GM06990 (cell line): ENCODE results near the gene DOCK1.

Source experiments
- DNase-seq: peaks from one replicate; pipeline ENCODE4 v3.0.0-alpha.2; 2011; ENCODE audit not compliant: insufficient read length; ENCODE audit errors: extremely low read depth
- H3K27me3 ChIP-seq: replicated peaks from 2 replicates; pipeline ENCODE4 v1.6.0; 2011; ENCODE audit warnings: low read length; ENCODE audit not compliant: control insufficient read depth, insufficient read depth
- H3K36me3 ChIP-seq: 2 replicates; pipeline ENCODE4 v1.5.1; 2011; ENCODE audit warnings: low read length; ENCODE audit not compliant: control insufficient read depth, insufficient read depth
- H3K4me3 ChIP-seq: replicated peaks from 2 replicates; pipeline ENCODE4 v1.5.1; 2011; ENCODE audit warnings: low read depth, mild to moderate bottlenecking, control low read depth, low read length
- TF ChIP-seq, protein P1 (sequence below): IDR thresholded peaks from 2 replicates; pipeline ENCODE4 v1.5.1; 2011; ENCODE audit warnings: low read length, control low read depth, mild to moderate bottlenecking, inconsistent platforms; ENCODE audit not compliant: insufficient read depth, poor library complexity, severe bottlenecking

Gene DOCK1

DNA sequence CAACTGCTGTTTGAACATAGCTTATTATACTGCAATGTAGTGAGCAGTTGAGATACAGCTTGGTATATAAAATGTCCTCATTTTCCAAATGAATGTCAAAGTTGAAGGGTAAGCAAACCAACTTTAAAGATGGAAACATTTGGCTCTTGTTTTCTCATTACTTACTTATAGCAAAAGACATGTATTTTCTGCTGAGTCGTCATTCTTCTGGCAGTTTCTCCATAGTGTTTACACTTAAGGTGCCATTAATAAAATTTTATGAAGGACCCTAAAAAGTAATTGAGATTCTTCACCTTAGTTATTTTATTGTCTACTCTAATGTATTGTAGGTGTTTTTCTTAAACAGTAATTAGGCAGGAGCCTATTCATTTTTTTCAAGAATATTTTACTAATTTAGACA lies 222.6 kb downstream of the DOCK1 start:
- Histone ChIP-seq H3K36me3 (no peaks in the 10 kb centered on the region), H3K4me3 (no peak overlapping the region), H3K27me3 (no peaks in the 10 kb centered on the region)
- DNase-seq, result no peak
- TF ChIP-seq, protein P1, sequence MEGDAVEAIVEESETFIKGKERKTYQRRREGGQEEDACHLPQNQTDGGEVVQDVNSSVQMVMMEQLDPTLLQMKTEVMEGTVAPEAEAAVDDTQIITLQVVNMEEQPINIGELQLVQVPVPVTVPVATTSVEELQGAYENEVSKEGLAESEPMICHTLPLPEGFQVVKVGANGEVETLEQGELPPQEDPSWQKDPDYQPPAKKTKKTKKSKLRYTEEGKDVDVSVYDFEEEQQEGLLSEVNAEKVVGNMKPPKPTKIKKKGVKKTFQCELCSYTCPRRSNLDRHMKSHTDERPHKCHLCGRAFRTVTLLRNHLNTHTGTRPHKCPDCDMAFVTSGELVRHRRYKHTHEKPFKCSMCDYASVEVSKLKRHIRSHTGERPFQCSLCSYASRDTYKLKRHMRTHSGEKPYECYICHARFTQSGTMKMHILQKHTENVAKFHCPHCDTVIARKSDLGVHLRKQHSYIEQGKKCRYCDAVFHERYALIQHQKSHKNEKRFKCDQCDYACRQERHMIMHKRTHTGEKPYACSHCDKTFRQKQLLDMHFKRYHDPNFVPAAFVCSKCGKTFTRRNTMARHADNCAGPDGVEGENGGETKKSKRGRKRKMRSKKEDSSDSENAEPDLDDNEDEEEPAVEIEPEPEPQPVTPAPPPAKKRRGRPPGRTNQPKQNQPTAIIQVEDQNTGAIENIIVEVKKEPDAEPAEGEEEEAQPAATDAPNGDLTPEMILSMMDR, result no peak

GRCh38 chr10:127129104-127129503 lies 223.9 kb downstream of the DOCK1 start:
- H3K27me3 ChIP-seq, result no peaks in the 10 kb centered on the region
- DNase-seq, result no peak
- TF ChIP-seq, protein P1, result no peak
- H3K36me3 ChIP-seq, result no peaks in the 10 kb centered on the region
- H3K4me3 ChIP-seq, result no peak overlapping the region

DNA sequence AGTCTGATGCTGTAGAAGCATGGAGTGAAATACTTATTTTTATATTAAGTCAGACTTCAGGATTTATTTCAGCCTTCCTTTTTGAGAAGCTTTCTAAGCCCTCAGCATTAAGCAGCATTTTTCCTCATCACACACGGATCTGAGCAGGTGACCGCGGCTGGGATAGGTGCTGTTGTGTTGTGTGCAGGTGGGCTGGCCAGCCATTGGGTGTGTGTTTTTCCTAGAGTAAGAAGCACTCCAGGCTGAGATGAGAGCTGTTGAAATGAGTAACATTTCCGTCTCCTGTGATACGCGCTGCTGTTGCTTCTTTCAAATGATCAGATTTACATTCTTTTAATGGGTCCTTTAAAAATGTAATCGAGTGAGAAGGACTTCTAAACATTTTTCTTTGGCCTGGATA lies 227.2 kb downstream of the DOCK1 start:
- no peaks in the 10 kb centered on the region for H3K36me3 ChIP-seq
- no peak overlapping the region for H3K4me3 ChIP-seq
- TF ChIP-seq, protein P1, result no peak
- H3K27me3 ChIP-seq, result no peaks in the 10 kb centered on the region
- DNase-seq, result no peak

DNA sequence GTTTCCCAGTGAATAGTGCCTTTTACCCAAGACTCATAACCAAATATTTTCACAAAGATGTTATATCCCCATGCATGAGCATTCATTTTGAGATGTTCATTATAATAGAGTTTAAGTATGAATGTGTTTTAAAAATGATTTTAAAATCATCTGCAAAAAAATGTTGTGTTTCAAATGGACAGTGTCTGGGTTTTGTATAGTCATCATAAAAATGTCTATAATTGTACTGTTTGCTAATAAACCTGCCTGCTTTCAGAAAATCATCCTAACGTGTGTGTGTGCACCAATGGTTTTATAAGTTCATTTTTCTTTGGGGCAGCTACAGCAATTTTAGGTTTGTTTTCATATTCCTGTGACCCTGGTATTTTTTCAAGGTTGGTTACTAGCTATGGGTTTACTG lies 228.0 kb downstream of the DOCK1 start:
- DNase-seq, result no peak
- no peaks in the 10 kb centered on the region for H3K36me3 ChIP-seq
- H3K4me3 ChIP-seq, result no peak overlapping the region
- no peaks in the 10 kb centered on the region for H3K27me3 ChIP-seq
- TF ChIP-seq, protein P1, result no peak

GRCh38 chr10:127133672-127134500 lies 228.7 kb downstream of the DOCK1 start:
- Histone ChIP-seq H3K27me3 (no peaks in the 10 kb centered on the region), H3K36me3 (no peaks in the 10 kb centered on the region), H3K4me3 (no peak overlapping the region)
- DNase-seq, result no peak
- TF ChIP-seq, protein P1, result no peak
